Colon (tissue), 2 donors: Measurements from ENCODE around the gene ASIC2.
"Not testable (repeated sequence)": the region's sequence is repeated elsewhere in the genome, so short reads cannot be mapped to it uniquely, and the experiment has no call there.

ENCODE experiments used
- FAIRE-seq: peaks from 2 replicates; lab custom pipeline; 2012; peaks lifted over from hg19 to GRCh38; lab: Jason Lieb, UNC
- donor health status: control.
- donor health status: control.

Gene ASIC2

GRCh38 chr17:32980230-32980629, 312.9 kb downstream of the ASIC2 start:
- no peak for FAIRE-seq

GRCh38 chr17:32976605-32977004, 316.5 kb downstream of the ASIC2 start:
- FAIRE-seq, result no peak

- no peak for FAIRE-seq
Measured at GRCh38 chr17:32976131-32976530, 317.0 kb downstream of the ASIC2 start.

- no peak for FAIRE-seq
Measured at GRCh38 chr17:32971171-32971570, 321.9 kb downstream of the ASIC2 start.

- FAIRE-seq, result no peak
Measured at GRCh38 chr17:32970281-32970680, 322.8 kb downstream of the ASIC2 start.

GRCh38 chr17:32969231-32969630, 323.9 kb downstream of the ASIC2 start:
- FAIRE-seq, result not testable (repeated sequence)

GRCh38 chr17:32964541-32964940, 328.6 kb downstream of the ASIC2 start:
- no peak for FAIRE-seq
